ENCODE data around the gene XPC.
A peak's percentile ranks its signal among the peaks of the same experiment; 100 is the strongest.

The XPC gene

GRCh38 chr3:14208977-14209394, 30.6 kb upstream of the XPC start:
- no peak for DNase-seq (ENCODE audit: low read depth in 4 of 4, low spot score in 1 of 4)

DNA sequence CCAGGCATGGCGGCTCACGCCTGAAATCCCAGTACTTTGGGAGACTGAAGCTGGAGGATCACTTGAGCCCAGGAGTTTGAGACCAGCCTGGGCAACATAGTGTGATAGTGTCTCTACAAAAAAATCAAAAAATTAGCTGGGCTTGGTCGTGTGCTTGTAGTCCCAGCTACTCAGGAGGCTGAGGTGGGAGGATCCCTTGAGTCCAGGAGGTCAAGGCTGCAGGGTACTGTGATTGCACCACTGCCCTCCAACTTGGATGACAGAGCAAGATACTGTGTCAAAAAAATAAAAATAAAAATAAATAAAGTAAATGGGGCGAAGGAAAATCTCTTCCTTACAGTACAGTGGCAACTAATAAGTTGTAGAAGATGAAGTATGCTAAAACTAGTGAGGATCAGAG, 29.8 kb upstream of the XPC start:
- no peak for DNase-seq (ENCODE audit: low read depth in 4 of 4, low spot score in 1 of 4)

GRCh38 chr3:14206548-14207177, 28.3 kb upstream of the XPC start:
- no peak for DNase-seq (ENCODE audit: low read depth in 4 of 4, low spot score in 1 of 4)

DNA sequence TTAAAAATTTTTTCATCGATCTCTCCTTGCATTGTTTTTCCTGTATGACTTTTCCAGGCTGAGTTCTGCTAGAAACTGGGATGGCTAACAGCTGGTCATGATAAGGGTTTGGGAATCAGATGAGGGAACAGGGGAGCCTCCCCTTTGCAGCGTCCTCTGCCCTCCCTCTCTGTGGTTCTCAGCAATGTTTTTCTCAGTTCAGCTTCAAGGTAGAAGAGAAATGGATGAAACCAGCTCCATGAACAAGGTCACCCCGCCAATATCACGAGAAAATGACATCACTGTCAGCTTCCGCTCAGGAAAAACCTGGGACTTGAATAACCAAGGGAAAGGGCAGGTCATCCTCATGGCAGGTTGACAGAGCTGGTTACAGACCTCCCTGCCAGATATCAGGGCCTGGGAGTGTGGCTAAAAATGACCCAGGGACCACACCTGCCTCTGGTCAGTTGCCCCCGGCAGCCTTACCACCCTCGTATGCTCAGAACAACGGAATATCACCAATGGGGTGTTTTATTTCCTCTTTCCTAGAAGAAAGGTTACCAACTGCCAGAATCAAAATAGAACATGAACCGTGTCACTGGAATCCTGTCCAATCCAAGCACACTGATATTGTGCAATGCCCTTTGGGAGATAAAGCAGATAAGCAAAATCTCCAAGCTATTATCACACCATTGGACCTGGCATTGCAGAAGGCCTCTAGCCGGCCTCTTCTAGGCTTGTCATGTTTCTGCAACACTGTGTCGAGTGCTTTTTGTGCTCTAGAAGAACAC, 26.3 kb upstream of the XPC start:
- no peak for DNase-seq (ENCODE audit: low read depth in 4 of 4, low spot score in 1 of 4)

- DNase-seq (ENCODE audit: low read depth in 4 of 4, low spot score in 1 of 4) = peak in 1 of 4 experiments; percentile 21
Observed at GRCh38 chr3:14203521-14204079, 25.2 kb upstream of the XPC start.

DNA sequence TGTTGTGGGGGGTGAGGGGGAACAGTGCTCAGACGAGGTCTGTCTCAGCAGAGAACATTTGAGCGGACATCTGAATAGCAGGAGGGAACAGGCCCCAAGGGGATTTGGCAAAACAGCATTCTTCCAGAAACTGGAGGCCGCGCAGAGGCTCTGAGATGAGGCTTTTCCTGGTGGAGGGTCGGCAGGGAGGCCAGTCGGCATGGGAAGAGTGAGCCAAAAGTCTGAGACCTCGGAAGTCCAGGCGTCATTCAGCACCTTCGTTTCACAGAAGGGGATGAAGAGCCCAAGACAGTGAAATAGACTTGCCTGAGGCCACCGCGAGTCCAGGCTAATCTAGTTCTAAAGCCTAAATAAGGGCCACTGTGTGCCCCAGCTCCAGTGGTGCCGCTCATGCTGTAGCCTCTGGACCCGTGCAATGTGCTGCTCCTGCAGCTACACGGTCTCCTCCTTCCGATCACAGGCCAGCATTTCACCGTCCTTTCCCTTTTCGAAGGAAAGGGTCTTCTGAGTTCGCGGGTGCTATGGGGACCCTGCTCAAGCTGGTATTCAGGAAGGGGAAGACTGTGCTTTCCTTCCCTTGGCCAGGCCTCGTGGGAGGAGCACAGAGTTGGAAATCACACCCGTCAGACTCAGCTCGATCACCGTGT, 24.6 kb upstream of the XPC start:
- no peak for DNase-seq (ENCODE audit: low read depth in 4 of 4, low spot score in 1 of 4)

- no peak for DNase-seq (ENCODE audit: low read depth in 4 of 4, low spot score in 1 of 4)
Observed at GRCh38 chr3:14201940-14202684, 23.7 kb upstream of the XPC start.

DNA sequence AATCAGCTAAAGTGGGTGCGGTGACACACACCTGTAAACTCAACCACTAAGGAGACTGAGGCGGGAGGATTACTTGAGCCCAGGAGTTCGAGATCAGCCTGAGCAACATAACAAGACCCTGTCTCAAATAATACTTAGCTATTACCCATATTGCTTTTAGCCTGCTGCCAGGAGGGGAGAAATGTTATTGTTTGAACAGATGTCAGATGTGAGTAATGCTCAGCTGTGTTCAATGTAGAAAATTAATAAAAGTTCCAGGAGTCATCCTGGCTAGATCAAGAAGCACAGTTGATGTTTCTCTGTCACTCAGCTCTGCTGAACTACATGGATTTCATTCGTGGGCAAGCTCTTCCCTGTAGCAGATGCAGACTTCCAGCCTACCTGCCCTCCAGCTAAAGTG, 22.4 kb upstream of the XPC start:
- no peak for DNase-seq (ENCODE audit: low read depth in 4 of 4, low spot score in 1 of 4)

GRCh38 chr3:14200276-14200675, 21.9 kb upstream of the XPC start:
- no peak for DNase-seq (ENCODE audit: low read depth in 4 of 4, low spot score in 1 of 4)

GRCh38 chr3:14199641-14200040, 21.2 kb upstream of the XPC start:
- no peak for DNase-seq (ENCODE audit: low read depth in 4 of 4, low spot score in 1 of 4)

DNA sequence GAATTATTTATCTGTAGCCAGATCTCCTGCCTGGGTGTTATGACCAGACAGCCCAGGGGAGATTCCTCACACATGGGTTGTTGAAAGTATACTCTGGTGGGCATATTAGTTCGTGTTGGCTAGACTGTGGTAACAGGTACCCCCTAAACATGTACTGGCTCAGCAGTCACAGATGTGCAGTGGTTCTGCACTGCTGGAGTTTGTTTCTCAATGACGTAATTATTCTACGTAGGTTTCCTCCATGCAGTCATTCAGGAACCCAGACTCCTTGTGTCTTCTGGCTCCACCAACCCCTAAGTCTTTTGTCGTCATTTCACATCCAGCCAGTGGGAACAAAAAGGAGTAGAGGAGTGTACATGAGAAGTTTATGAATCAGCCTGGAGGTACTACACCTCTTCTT, 16.5 kb upstream of the XPC start:
- DNase-seq (ENCODE audit: low read depth in 4 of 4, low spot score in 1 of 4) = no peak

DNA sequence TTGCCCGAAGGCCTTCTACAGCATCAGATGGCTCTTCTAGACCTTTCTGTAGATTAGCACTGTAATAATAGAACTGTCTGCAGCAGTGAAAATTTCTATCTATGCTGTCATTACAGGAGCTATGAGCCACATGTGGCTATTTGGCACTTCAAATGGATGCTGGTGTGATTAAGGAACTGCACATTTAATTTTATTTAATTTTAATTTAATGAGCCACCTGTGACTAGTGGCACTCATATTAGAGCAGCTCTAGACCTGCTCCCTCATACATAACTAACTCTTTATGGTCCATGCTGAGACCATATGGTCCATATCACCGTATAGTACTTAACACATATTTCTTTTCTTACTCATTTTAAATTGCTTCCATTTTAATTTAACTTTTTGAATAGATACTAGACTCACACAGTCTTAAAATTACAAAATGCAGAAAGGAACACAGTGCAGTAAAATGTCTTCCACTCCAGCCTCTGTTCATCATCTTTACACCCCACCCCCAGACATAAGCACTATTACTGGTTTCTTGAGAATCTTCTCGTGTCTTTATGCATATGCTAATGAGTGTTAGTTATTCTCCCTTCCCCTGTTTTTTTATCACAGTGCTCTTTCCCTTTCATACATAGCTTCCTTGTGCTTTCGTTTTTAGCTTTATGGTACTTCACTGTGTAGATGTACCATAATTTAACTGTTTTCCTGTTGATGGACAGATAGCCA, 9.8 kb upstream of the XPC start:
- no peak for DNase-seq (ENCODE audit: low read depth in 4 of 4, low spot score in 1 of 4)

DNA sequence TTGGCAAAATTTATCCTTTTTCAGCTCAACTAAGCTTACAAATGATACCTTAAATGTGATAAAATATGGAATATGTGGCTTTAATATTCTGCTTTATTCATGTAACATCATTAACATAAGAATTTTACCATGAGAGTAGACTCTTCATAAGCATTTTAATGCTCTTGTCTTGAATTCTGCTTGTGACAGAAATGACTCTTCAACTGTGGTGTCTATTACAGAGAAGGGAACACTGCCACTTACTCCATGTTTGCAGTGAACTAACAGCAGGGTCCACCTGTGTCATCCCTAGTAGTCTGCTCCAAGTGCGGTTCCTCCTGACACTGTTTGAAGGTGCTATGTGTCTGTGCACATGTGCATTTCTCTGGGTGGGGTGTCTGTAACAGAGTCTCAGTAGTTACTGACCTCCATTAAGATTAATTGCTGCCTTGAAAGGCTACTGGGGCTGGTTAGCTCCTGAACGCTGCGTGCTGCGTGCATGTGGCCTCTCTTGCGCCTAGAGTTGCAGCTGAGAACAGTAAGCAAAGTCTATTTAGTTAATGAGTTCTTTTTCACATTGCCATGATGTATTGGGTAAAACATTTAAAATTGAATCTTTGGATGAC, 8.6 kb upstream of the XPC start:
- no peak for DNase-seq (ENCODE audit: low read depth in 4 of 4, low spot score in 1 of 4)

GRCh38 chr3:14183015-14183577, 4.7 kb upstream of the XPC start:
- no peak for DNase-seq (ENCODE audit: low read depth in 4 of 4, low spot score in 1 of 4)

DNA sequence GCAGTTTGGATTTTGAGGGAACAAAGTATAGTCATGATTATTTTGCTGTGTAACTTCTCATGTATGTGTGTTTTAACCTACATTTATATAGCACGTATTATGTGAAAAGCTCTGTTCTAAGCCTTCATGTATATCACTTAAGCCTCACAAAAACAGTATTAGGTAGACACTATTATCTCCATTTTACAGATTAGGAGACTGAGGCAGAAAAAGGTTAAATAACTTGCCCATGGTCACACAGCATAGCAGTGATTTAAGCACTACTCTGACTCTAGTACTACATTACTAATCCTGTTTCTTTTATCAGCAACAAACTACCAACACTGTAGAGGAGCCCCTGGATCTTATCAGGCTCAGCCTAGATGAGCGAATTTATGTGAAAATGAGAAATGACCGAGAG, 2.9 kb upstream of the XPC start:
- no peak for DNase-seq (ENCODE audit: low read depth in 4 of 4, low spot score in 1 of 4)

GRCh38 chr3:14179795-14180194, 1.4 kb upstream of the XPC start:
- DNase-seq (ENCODE audit: low read depth in 4 of 4, low spot score in 1 of 4) = no peak

DNA sequence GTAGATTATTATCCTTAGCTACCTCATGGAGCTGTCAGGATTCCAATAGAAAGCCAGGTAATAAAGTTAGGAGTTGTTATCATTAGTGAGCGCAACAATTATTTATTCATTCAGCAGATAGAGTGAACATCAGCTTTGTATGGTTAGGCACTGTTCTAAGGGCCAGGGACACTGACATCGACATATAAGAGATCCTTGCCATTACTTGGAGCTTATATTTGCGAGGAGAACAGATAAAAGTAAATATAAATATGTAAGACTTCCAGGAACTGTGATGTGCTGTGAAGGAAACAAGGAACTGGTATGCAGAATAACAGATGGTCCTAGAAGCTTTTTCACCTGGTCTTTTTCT, 689 bp upstream of the XPC start:
- no peak for DNase-seq (ENCODE audit: low read depth in 4 of 4, low spot score in 1 of 4)

- DNase-seq (ENCODE audit: low read depth in 4 of 4, low spot score in 1 of 4) = peak in 1 of 4 experiments; percentile 4
Observed at GRCh38 chr3:14177580-14178246, 688 bp downstream of the XPC start.

- DNase-seq (ENCODE audit: low read depth in 4 of 4, low spot score in 1 of 4) = peak in 2 of 4 experiments; percentile 13 to 21
Observed at GRCh38 chr3:14175383-14176037, 2.9 kb downstream of the XPC start.
